Progenitor cell of endocrine pancreas (in vitro differentiated cells): Measurements from ENCODE around the gene MYCN. TPM values are rescaled to one million over a fixed set of nuclear protein-coding genes. Genes with fewer than 3 reads are reported as not detected.

ENCODE experiments used
- DNase-seq: peaks from one replicate; pipeline ENCODE4 v3.0.0; 2021; ENCODE audit warnings: low spot score; ENCODE audit not compliant: unreplicated experiment
- H3K27ac Mint-ChIP-seq: 2 replicates; pipeline ENCODE4 v1.8.0; 2021; ENCODE audit warnings: mild to moderate bottlenecking, moderate library complexity, mixed read lengths
- H3K27me3 Mint-ChIP-seq: 2 replicates; pipeline ENCODE4 v1.8.0; 2021; ENCODE audit warnings: mixed read lengths
- H3K36me3 Mint-ChIP-seq: 2 replicates; pipeline ENCODE4 v1.8.0; 2022; ENCODE audit warnings: mixed read lengths; ENCODE audit not compliant: insufficient read depth
- H3K4me1 Mint-ChIP-seq: 2 replicates; pipeline ENCODE4 v1.8.0; 2021; ENCODE audit warnings: low read depth, mixed read lengths
- H3K4me3 Mint-ChIP-seq: 2 replicates; pipeline ENCODE4 v1.8.0; 2021; ENCODE audit warnings: low read depth, mild to moderate bottlenecking, moderate library complexity, mixed read lengths
- H3K9me3 Mint-ChIP-seq: 2 replicates; pipeline ENCODE4 v1.8.0; 2021; ENCODE audit warnings: low read depth, mixed read lengths
- CTCF ChIP-seq: fragments of 200-600 bp; sonication (generic); IDR thresholded peaks from one replicate; pipeline ENCODE4 v1.5.0; 2021; ENCODE audit warnings: antibody characterized with exemption, mild to moderate bottlenecking; ENCODE audit not compliant: unreplicated experiment
- long read RNA-seq: library from polyadenylated mRNA; unstranded; transcript quantifications from one replicate; pipeline ENCODE4 v2.0.0, GENCODE V29; 2020
- total RNA-seq: library from RNA; stranded (reverse); gene quantifications from 2 replicates; pipeline ENCODE4 v1.2.1, GENCODE V29; 2021

MYCN gene
- 15.5 and 17.6 TPM in 2 replicates for total RNA-seq
- long read RNA-seq, partial matches to known transcripts: 1 of 3 reads
- long read RNA-seq, other reads (novel, unspliced or antisense): 2 of 3 reads

- Mint-ChIP-seq H3K27me3 (peaks cover 37% of the 10 kb centered on the region), H3K4me1 (peaks cover 23% of the 10 kb centered on the region), H3K4me3 (peak within 1 kb of the TSS; percentile 86), H3K27ac (peak within 1 kb of the TSS; percentile 91), H3K36me3 (peaks cover under 1% of the 10 kb centered on the region), H3K9me3 (no peaks in the 10 kb centered on the region)
- peak; percentile 86 for TF ChIP-seq CTCF
- peak; percentile 69 for DNase-seq
These were observed at the start of gene MYCN for GRCh38 chr2:15939854-15940660. Gene MYCN (plus strand): TSS chr2:15940550. CDS start chr2:15942065, 1,515 bp downstream.

- Mint-ChIP-seq H3K4me1 (peaks cover 17% of the 10 kb centered on the region), H3K27me3 (peaks cover 18% of the 10 kb centered on the region), H3K27ac (peak overlapping the region; percentile 8), H3K36me3 (no peaks in the 10 kb centered on the region), H3K4me3 (no peak overlapping the region), H3K9me3 (no peaks in the 10 kb centered on the region)
- TF ChIP-seq CTCF: no peak
- DNase-seq: no peak
These were observed 49.1 kb upstream of the MYCN start for GRCh38 chr2:15890936-15891905.

GRCh38 chr2:15892151-15892880 is 48.0 kb upstream of the MYCN start:
- DNase-seq: no peak
- no peak overlapping the region for H3K27ac Mint-ChIP-seq
- no peak overlapping the region for H3K4me3 Mint-ChIP-seq
- H3K4me1 Mint-ChIP-seq: peaks cover 20% of the 10 kb centered on the region
- no peaks in the 10 kb centered on the region for H3K36me3 Mint-ChIP-seq
- peaks cover 18% of the 10 kb centered on the region for H3K27me3 Mint-ChIP-seq
- TF ChIP-seq CTCF: no peak
- H3K9me3 Mint-ChIP-seq: peaks cover 5% of the 10 kb centered on the region

GRCh38 chr2:15893085-15893484 is 47.3 kb upstream of the MYCN start:
- Mint-ChIP-seq H3K27ac (no peak overlapping the region), H3K27me3 (peaks cover 16% of the 10 kb centered on the region), H3K9me3 (peaks cover 9% of the 10 kb centered on the region), H3K4me3 (no peak overlapping the region), H3K4me1 (peaks cover 20% of the 10 kb centered on the region), H3K36me3 (no peaks in the 10 kb centered on the region)
- no peak for DNase-seq
- no peak for TF ChIP-seq CTCF
